Measurements from ENCODE around the gene RAF1. TPM values are rescaled to one million over a fixed set of nuclear protein-coding genes. Genes with fewer than 3 reads are reported as not detected.

Gene RAF1
- polyA plus RNA-seq, 2 of the 4 experiments (the other 2 are of a cell fraction), result 56.2 to 94.6 TPM

- 86% methylated on average over 6 of the region's 6 CpGs for WGBS (ENCODE audit: missing lambda C conversion rate)
- H3K27ac ChIP-seq, result no peak overlapping the region
- ChIA-PET POLR2A (no interaction called here), CTCF (interaction anchor here (0.6 to 1.4 kb wide), 3 partner anchors 9 to 108 kb away, joined by 3 to 5 read pairs (median 3); no protein-coding TSS in a partner anchor)
- TF ChIP-seq NFE2L2 (conservative IDR thresholded peaks at IDR 0.05; ENCODE audit: low read length) (no peak), SREBF2 (IDR thresholded peaks at IDR 0.05) (no peak), ESRRA (IDR thresholded peaks at IDR 0.05; ENCODE audit: borderline replicate concordance, low read length) (no peak), POLR2A (IDR thresholded peaks at IDR 0.05; ENCODE audit: low read length) (no peak), EP300 (IDR thresholded peaks at IDR 0.05) (no peak), ZC3H11A (IDR thresholded peaks at IDR 0.05) (no peak), RFX5 (IDR thresholded peaks at IDR 0.05) (no peak), USF2 (IDR thresholded peaks at IDR 0.05) (no peak), NPAS2 (CRISPR knock-in tag; IDR thresholded peaks at IDR 0.05; ENCODE audit: borderline replicate concordance) (no peak), HOXB13 (CRISPR knock-in tag; IDR thresholded peaks at IDR 0.05; ENCODE audit: low read depth) (no peak), RARB (CRISPR knock-in tag; IDR thresholded peaks at IDR 0.05) (no peak), CBX8 (IDR thresholded peaks at IDR 0.05) (no peak), KDM1A (IDR thresholded peaks at IDR 0.05; ENCODE audit: low read depth) (no peak)
- no peak for ATAC-seq
- no peak overlapping the region for H3K4me2 ChIP-seq
- no peaks in the 10 kb centered on the region for H3K4me1 ChIP-seq
- no peak for DNase-seq (ENCODE audit: low read depth in 1 of 2, low spot score in 1 of 2)
- peaks cover 5% of the 10 kb centered on the region; the same call in 2 of the 3 replicates for H3K9me3 ChIP-seq
- FAIRE-seq, result no peak
- H3K4me3 ChIP-seq, result no peak overlapping the region
Measured at GRCh38 chr3:12569836-12570235, 94.1 kb downstream of the RAF1 start.

- ChIA-PET POLR2A (no interaction called here), CTCF (interaction anchor here (0.8 to 1.1 kb wide), 2 partner anchors 10 to 141 kb away, joined by 3 read pairs; no protein-coding TSS in a partner anchor)
- no peak for FAIRE-seq
Measured at GRCh38 chr3:12568747-12569146, 95.2 kb downstream of the RAF1 start.

GRCh38 chr3:12566976-12567375 lies 96.9 kb downstream of the RAF1 start:
- no peak overlapping the region for H3K4me3 ChIP-seq
- ATAC-seq, result no peak
- H3K4me1 ChIP-seq, result peaks cover 10% of the 10 kb centered on the region
- H3K27ac ChIP-seq, result no peak overlapping the region
- CTCF ChIA-PET, result interaction anchor here (0.6 kb wide), 2 partner anchors 671 to 1832 kb away, joined by 3 read pairs; no protein-coding TSS in a partner anchor
- H3K9me3 ChIP-seq, result peaks cover 5% of the 10 kb centered on the region; the same call in 2 of the 3 replicates
- DNase-seq (ENCODE audit: low read depth in 1 of 2, low spot score in 1 of 2), result no peak
- POLR2A ChIA-PET, result interaction anchor here (0.7 kb wide), 1 partner anchor 1119 kb away, joined by 4 read pairs; no protein-coding TSS in a partner anchor
- no peak overlapping the region for H3K4me2 ChIP-seq
- TF ChIP-seq NPAS2 (CRISPR knock-in tag; IDR thresholded peaks at IDR 0.05; ENCODE audit: borderline replicate concordance) (no peak), JUNB (IDR thresholded peaks at IDR 0.05) (no peak), RNF2 (IDR thresholded peaks at IDR 0.05; ENCODE audit: borderline replicate concordance, low read depth) (no peak), HDAC2 (IDR thresholded peaks at IDR 0.05) (no peak), ZFP36 (IDR thresholded peaks at IDR 0.05; ENCODE audit: borderline replicate concordance, partially characterized antibody) (no peak), MAZ (IDR thresholded peaks at IDR 0.05; ENCODE audit: borderline replicate concordance, low read depth, low read length) (no peak), SMC3 (IDR thresholded peaks at IDR 0.05) (no peak), RAD21 (conservative IDR thresholded peaks at IDR 0.05 in 1 of 2, IDR thresholded peaks at IDR 0.05 in 1 of 2) (no peak), FOSL2 (IDR thresholded peaks at IDR 0.05) (no peak), FOSL2 (CRISPR knock-in tag; IDR thresholded peaks at IDR 0.05) (no peak), KDM5A (IDR thresholded peaks at IDR 0.05) (no peak), KDM1A (IDR thresholded peaks at IDR 0.05; ENCODE audit: low read depth) (no peak)
- no peak for FAIRE-seq

More at GRCh38 chr3:12568747-12569146, 95.2 kb downstream of the RAF1 start:
- Histone ChIP-seq H3K4me2 (no peak overlapping the region), H3K4me1 (no peaks in the 10 kb centered on the region), H3K9me3 (peaks cover 5% of the 10 kb centered on the region; the same call in 2 of the 3 replicates), H3K27ac (no peak overlapping the region), H3K4me3 (no peak overlapping the region)
- DNase-seq (ENCODE audit: low read depth in 1 of 2, low spot score in 1 of 2) (no peak), ATAC-seq (no peak)
- TF ChIP-seq CHD4 (IDR thresholded peaks at IDR 0.05; ENCODE audit: borderline replicate concordance) (no peak), JUNB (IDR thresholded peaks at IDR 0.05) (no peak), PBX3 (IDR thresholded peaks at IDR 0.05) (no peak), MYC (IDR thresholded peaks at IDR 0.05; ENCODE audit: borderline replicate concordance, low read length) (no peak), ELK1 (IDR thresholded peaks at IDR 0.05; ENCODE audit: low read depth, low read length) (no peak), GATA3 (IDR thresholded peaks at IDR 0.05; ENCODE audit: borderline replicate concordance) (no peak), FOXS1 (CRISPR knock-in tag; IDR thresholded peaks at IDR 0.05) (no peak), RARB (CRISPR knock-in tag; IDR thresholded peaks at IDR 0.05) (no peak), CEBPB (IDR thresholded peaks at IDR 0.05) (no peak), KDM5A (IDR thresholded peaks at IDR 0.05) (no peak)
- 85% methylated on average over 3 of the region's 3 CpGs for WGBS (ENCODE audit: missing lambda C conversion rate)

All from A549 (cell line).